ENCODE data around the gene ACTL6A. TPM values are rescaled to one million over a fixed set of nuclear protein-coding genes. Genes with fewer than 3 reads are reported as not detected.

Gene ACTL6A
- total RNA-seq, 3 donors from 2014 or later: 37.1 to 58.1 (median 46.2) TPM

GRCh38 chr3:179589143-179589542 is 26.4 kb downstream of the ACTL6A start:
- no peak for DNase-seq (ENCODE audit: low spot score in 2 of 2)
- Histone ChIP-seq H3K27ac (no peak overlapping the region), H3K36me3 (peaks cover 12% of the 10 kb centered on the region)

GRCh38 chr3:179590669-179591068 is 27.9 kb downstream of the ACTL6A start:
- Histone ChIP-seq H3K9me3 (no peaks in the 10 kb centered on the region), H3K27me3 (no peaks in the 10 kb centered on the region), H3K4me1 (no peaks in the 10 kb centered on the region), H3K36me3 (peaks cover 12% of the 10 kb centered on the region), H3K27ac (no peak overlapping the region), H3K4me3 (no peak overlapping the region)
- DNase-seq (ENCODE audit: low spot score in 2 of 2): no peak
- TF ChIP-seq CTCF (IDR thresholded peaks at IDR 0.05) (no peak), POLR2A (IDR thresholded peaks at IDR 0.05) (no peak), POLR2AphosphoS5 (IDR thresholded peaks at IDR 0.05) (no peak)
- intact Hi-C loops (cut with DNase I; ENCODE audit: low total_unique reads): no loop called here

More at GRCh38 chr3:179589143-179589542, 26.4 kb downstream of the ACTL6A start:
- no peak overlapping the region for H3K4me3 ChIP-seq
- TF ChIP-seq CTCF (IDR thresholded peaks at IDR 0.05) (no peak), POLR2A (IDR thresholded peaks at IDR 0.05) (no peak), POLR2AphosphoS5 (IDR thresholded peaks at IDR 0.05) (no peak)
- no peaks in the 10 kb centered on the region for H3K9me3 ChIP-seq
- H3K27me3 ChIP-seq: no peaks in the 10 kb centered on the region
- intact Hi-C loops (cut with DNase I; ENCODE audit: low total_unique reads): no loop called here
- H3K4me1 ChIP-seq: no peaks in the 10 kb centered on the region

- Histone ChIP-seq H3K4me1 (no peaks in the 10 kb centered on the region), H3K27ac (no peak overlapping the region), H3K36me3 (peaks cover 13% of the 10 kb centered on the region), H3K9me3 (no peaks in the 10 kb centered on the region), H3K4me3 (no peak overlapping the region), H3K27me3 (no peaks in the 10 kb centered on the region)
- no peak for TF ChIP-seq POLR2AphosphoS5 (IDR thresholded peaks at IDR 0.05)
- TF ChIP-seq CTCF (IDR thresholded peaks at IDR 0.05): no peak
- no peak for TF ChIP-seq POLR2A (IDR thresholded peaks at IDR 0.05)
- DNase-seq (ENCODE audit: low spot score in 2 of 2): no peak
- intact Hi-C loops (cut with DNase I; ENCODE audit: low total_unique reads): no loop called here
Observed at GRCh38 chr3:179591313-179591712, 28.6 kb downstream of the ACTL6A start.

GRCh38 chr3:179599531-179599930 is 36.8 kb downstream of the ACTL6A start:
- Histone ChIP-seq H3K9me3 (no peaks in the 10 kb centered on the region), H3K36me3 (peaks cover 11% of the 10 kb centered on the region), H3K27ac (no peak overlapping the region), H3K4me3 (no peak overlapping the region), H3K27me3 (no peaks in the 10 kb centered on the region), H3K4me1 (peaks cover 0 to 7% of the 10 kb centered on the region in 2 donors)
- intact Hi-C loops (cut with DNase I; ENCODE audit: low total_unique reads): no loop called here
- TF ChIP-seq POLR2A (IDR thresholded peaks at IDR 0.05) (no peak), POLR2AphosphoS5 (IDR thresholded peaks at IDR 0.05) (no peak), CTCF (IDR thresholded peaks at IDR 0.05) (no peak)
- no peak for DNase-seq (ENCODE audit: low spot score in 2 of 2)

- TF ChIP-seq POLR2A (IDR thresholded peaks at IDR 0.05) (no peak), CTCF (IDR thresholded peaks at IDR 0.05) (no peak)
- Histone ChIP-seq H3K4me1 (peaks cover 0 to 7% of the 10 kb centered on the region in 2 donors), H3K4me3 (peak overlapping the region in 2 of 3 donors; percentile 65 to 81), H3K27ac (no peak overlapping the region), H3K36me3 (no peaks in the 10 kb centered on the region), H3K9me3 (no peaks in the 10 kb centered on the region), H3K27me3 (no peaks in the 10 kb centered on the region)
- intact Hi-C loops (cut with DNase I; ENCODE audit: low total_unique reads): no loop called here
- no peak for DNase-seq (ENCODE audit: low spot score in 2 of 2)
Observed at GRCh38 chr3:179603321-179603720, 40.6 kb downstream of the ACTL6A start.
